PC-9 (cell line): ENCODE data around the gene BTRC. TPM values are rescaled to one million over a fixed set of nuclear protein-coding genes. Genes with fewer than 3 reads are reported as not detected.
"Not testable (repeated sequence)": the region's sequence is repeated elsewhere in the genome, so short reads cannot be mapped to it uniquely, and the experiment has no call there.

Source experiments
- BruUV-seq: library from RNA; stranded (reverse); fragments of 400-500 nt; replicated peaks from 2 replicates; lab custom pipeline; 2021; lab: Mats Ljungman, UMichigan
- CTCF ChIA-PET: fragments of 300-600 bp; sonication (Branson Sonifier 250); formaldehyde crosslinking; loops from one replicate; lab custom pipeline; 2022; ENCODE audit warnings: antibody characterized with exemption; lab: Charles Lee
- POLR2A ChIA-PET: fragments of 300-600 bp; sonication (Branson Sonifier 250); formaldehyde crosslinking; loops from one replicate; lab custom pipeline; 2022; ENCODE audit warnings: antibody characterized with exemption; ENCODE audit not compliant: unreplicated experiment; lab: Charles Lee
- DNase-seq, 2 experiments: peaks; one replicate each; pipeline versions ENCODE4 v3.0.0 to v3.0.0-alpha.2; 2015 to 2022; ENCODE audit warnings: mixed read lengths in 1 of 2
- H2AFZ ChIP-seq: fragments of 200-600 bp; sonication (generic); 2 replicates; pipeline ENCODE4 v1.8.1; 2017; ENCODE audit warnings: antibody characterized with exemption
- H3F3A ChIP-seq: fragments of 200-600 bp; sonication (generic); 2 replicates; pipeline ENCODE4 v1.8.1; 2017; ENCODE audit warnings: antibody characterized with exemption, mild to moderate bottlenecking, low read depth; ENCODE audit not compliant: insufficient read depth
- H3K27ac ChIP-seq: fragments of 200-600 bp; sonication (generic); 2 replicates; pipeline ENCODE4 v1.6.1; 2016; ENCODE audit warnings: mixed run types
- H3K27me3 ChIP-seq: fragments of 200-600 bp; sonication (generic); 2 replicates; pipeline ENCODE4 v1.6.1; 2016; ENCODE audit warnings: low read depth, mixed run types; ENCODE audit not compliant: insufficient read depth
- H3K36me3 ChIP-seq: fragments of 200-600 bp; sonication (generic); 2 replicates; pipeline ENCODE4 v1.6.1; 2016; ENCODE audit warnings: low read depth, mixed run types
- H3K4me1 ChIP-seq: fragments of 200-600 bp; sonication (generic); replicated peaks from 2 replicates; pipeline ENCODE4 v1.6.1; 2016; ENCODE audit warnings: mixed run types; ENCODE audit not compliant: insufficient read depth
- H3K4me2 ChIP-seq: fragments of 200-600 bp; sonication (generic); 2 replicates; pipeline ENCODE4 v1.6.1; 2017; ENCODE audit warnings: mixed run types
- H3K4me3 ChIP-seq: fragments of 200-600 bp; sonication (generic); 2 replicates; pipeline ENCODE4 v1.6.1; 2016; ENCODE audit warnings: mixed run types
- H3K79me2 ChIP-seq: fragments of 200-600 bp; sonication (generic); 2 replicates; pipeline ENCODE4 v1.6.1; 2017; ENCODE audit warnings: low read depth, mixed run types
- H3K9me2 ChIP-seq: fragments of 200-600 bp; sonication (generic); 2 replicates; pipeline ENCODE4 v1.8.1; 2017; ENCODE audit warnings: mild to moderate bottlenecking; ENCODE audit not compliant: insufficient read depth
- H3K9me3 ChIP-seq: fragments of 200-600 bp; sonication (generic); 2 replicates; pipeline ENCODE4 v1.8.1; 2016; ENCODE audit warnings: low read depth; ENCODE audit not compliant: insufficient read depth
- H4K20me1 ChIP-seq: fragments of 200-600 bp; sonication (generic); 2 replicates; pipeline ENCODE4 v1.8.1; 2017; ENCODE audit not compliant: insufficient read depth
- EZH2 ChIP-seq: fragments of 200-600 bp; sonication (generic); IDR thresholded peaks from 2 replicates; pipeline ENCODE4 v1.8.0; 2017; ENCODE audit warnings: antibody characterized with exemption, low read depth
- intact Hi-C: fragments of 100-400 bp; cut with micrococcal nuclease; formaldehyde crosslinking; loops from one replicate; pipeline ENCODE4 v1.10.0; 2022; ENCODE audit not compliant: unreplicated experiment
- total RNA-seq: library from RNA; stranded (reverse); gene quantifications from 2 replicates; pipeline ENCODE4 v1.2.3, GENCODE V29; 2021
- TF ChIP-seq, protein P1 (sequence below): fragments of 200-600 bp; sonication (generic); conservative IDR thresholded peaks from 2 replicates; pipeline ENCODE4 v1.6.1; 2017; ENCODE audit warnings: mixed run types, antibody characterized with exemption, mild to moderate bottlenecking, moderate library complexity

Gene BTRC
- total RNA-seq, 1 experiment from 2014 or later = 15.6 TPM

DNA sequence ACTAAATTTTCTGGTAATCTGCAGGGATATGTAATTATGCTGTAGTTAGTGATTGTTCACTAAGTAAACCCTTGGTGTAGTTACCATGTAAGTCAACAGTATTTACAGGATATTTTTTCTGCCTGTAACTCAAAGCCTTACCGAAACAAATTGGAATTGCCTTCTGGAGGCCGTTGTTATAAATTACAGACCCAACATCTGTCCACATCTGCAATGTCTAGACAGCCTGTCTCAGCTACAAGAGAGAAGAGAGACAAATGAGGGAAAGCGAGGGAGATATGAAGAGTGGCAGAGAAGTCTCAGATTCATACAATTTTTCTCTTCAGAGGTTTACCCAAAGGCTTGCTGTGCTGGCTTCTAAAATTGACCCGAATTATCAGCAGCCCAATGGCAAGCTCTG, 23.7 kb upstream of the BTRC start:
- no TSS peak for BruUV-seq
- Histone ChIP-seq H3K4me2 (no peak overlapping the region), H3K9me2 (no peaks in the 10 kb centered on the region), H3K27me3 (peaks cover 15% of the 10 kb centered on the region; the same call in 1 of the 2 replicates), H3F3A (no peaks in the 10 kb centered on the region), H4K20me1 (no peaks in the 10 kb centered on the region), H3K36me3 (no peaks in the 10 kb centered on the region), H2AFZ (no peak overlapping the region), H3K79me2 (no peaks in the 10 kb centered on the region), H3K9me3 (no peaks in the 10 kb centered on the region), H3K4me3 (no peak overlapping the region), H3K4me1 (no peaks in the 10 kb centered on the region), H3K27ac (no peak overlapping the region)
- no peak for TF ChIP-seq EZH2
- TF ChIP-seq, protein P1, sequence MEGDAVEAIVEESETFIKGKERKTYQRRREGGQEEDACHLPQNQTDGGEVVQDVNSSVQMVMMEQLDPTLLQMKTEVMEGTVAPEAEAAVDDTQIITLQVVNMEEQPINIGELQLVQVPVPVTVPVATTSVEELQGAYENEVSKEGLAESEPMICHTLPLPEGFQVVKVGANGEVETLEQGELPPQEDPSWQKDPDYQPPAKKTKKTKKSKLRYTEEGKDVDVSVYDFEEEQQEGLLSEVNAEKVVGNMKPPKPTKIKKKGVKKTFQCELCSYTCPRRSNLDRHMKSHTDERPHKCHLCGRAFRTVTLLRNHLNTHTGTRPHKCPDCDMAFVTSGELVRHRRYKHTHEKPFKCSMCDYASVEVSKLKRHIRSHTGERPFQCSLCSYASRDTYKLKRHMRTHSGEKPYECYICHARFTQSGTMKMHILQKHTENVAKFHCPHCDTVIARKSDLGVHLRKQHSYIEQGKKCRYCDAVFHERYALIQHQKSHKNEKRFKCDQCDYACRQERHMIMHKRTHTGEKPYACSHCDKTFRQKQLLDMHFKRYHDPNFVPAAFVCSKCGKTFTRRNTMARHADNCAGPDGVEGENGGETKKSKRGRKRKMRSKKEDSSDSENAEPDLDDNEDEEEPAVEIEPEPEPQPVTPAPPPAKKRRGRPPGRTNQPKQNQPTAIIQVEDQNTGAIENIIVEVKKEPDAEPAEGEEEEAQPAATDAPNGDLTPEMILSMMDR = no peak
- POLR2A ChIA-PET = interaction anchor here (0.9 kb wide), 1 partner anchor 122 kb away, joined by 3 read pairs; no protein-coding TSS in a partner anchor
- CTCF ChIA-PET = no interaction called here
- no peak for DNase-seq
- intact Hi-C loops = no loop called here

DNA sequence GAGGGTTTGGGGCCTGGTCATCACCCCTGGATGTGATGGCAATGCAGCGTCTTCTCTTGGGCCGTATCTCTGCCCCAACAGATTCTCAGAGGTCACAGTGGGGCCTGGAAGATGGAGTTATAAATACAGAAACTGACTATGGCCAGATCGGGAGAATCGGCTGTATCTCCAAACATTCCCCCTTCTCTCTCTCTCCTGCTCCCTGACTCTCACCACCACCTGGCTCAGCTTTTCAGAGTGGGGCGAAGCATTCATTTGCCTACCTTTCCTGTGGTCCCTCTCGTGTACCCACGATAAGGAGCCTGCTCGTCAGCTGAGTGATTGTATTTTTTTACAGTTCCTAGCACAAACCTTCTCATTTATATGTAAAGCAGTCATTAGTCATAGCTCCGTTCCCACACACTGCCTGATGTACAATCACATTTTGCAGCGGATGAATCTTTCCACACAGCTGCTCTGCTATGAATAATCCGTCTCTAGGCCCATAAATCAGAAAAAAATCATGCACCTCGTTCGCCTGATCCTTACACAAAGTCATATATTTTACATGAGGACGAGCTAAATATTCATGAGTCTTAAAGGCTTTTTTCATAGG, 23.2 kb upstream of the BTRC start:
- Histone ChIP-seq H3K9me2 (no peaks in the 10 kb centered on the region), H2AFZ (no peak overlapping the region), H3K36me3 (no peaks in the 10 kb centered on the region), H4K20me1 (no peaks in the 10 kb centered on the region), H3K27me3 (peaks cover 10% of the 10 kb centered on the region; the same call in 1 of the 2 replicates), H3F3A (no peaks in the 10 kb centered on the region), H3K79me2 (no peaks in the 10 kb centered on the region), H3K4me1 (no peaks in the 10 kb centered on the region), H3K27ac (no peak overlapping the region), H3K4me3 (no peak overlapping the region), H3K4me2 (no peak overlapping the region), H3K9me3 (no peaks in the 10 kb centered on the region)
- intact Hi-C loops = no loop called here
- CTCF ChIA-PET = interaction anchor here (0.7 kb wide), 1 partner anchor 219 kb away, joined by 5 read pairs; no protein-coding TSS in a partner anchor
- TF ChIP-seq EZH2 = no peak
- TF ChIP-seq, protein P1 = no peak
- no TSS peak for BruUV-seq
- no peak for DNase-seq
- POLR2A ChIA-PET = no interaction called here

DNA sequence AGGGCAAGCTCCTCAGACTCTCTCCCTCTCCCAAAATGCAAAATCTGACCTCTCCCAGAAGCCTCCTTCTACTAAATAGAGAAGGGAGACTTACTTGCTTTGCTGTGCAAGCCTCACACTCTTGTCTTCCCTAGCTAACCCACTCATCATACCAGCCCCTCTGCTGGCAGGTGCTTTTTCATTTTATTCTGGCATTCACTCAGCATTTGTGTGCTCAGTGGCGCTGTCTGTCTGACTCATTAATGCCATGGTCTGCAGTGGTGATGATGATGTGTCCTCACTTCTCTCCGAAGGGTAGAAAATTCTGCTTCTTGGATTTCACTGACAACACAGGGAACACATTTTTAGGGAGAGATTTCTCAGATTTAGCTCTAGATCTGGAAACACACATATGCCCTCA, 22.0 kb upstream of the BTRC start:
- peaks cover 8% of the 10 kb centered on the region; the same call in 1 of the 2 replicates for H3K27me3 ChIP-seq
- ChIA-PET POLR2A (no interaction called here), CTCF (interaction anchor here (0.6 kb wide), 1 partner anchor 525 kb away, joined by 3 read pairs; no protein-coding TSS in a partner anchor)
- no peak for TF ChIP-seq EZH2
- TF ChIP-seq, protein P1 = no peak
- no peaks in the 10 kb centered on the region for H3K9me2 ChIP-seq
- no peak overlapping the region for H3K27ac ChIP-seq
- no peaks in the 10 kb centered on the region for H3K79me2 ChIP-seq
- no peaks in the 10 kb centered on the region for H4K20me1 ChIP-seq
- H3K36me3 ChIP-seq = no peaks in the 10 kb centered on the region
- no TSS peak for BruUV-seq
- intact Hi-C loops = no loop called here
- no peaks in the 10 kb centered on the region for H3K9me3 ChIP-seq
- H3K4me2 ChIP-seq = no peak overlapping the region
- H3K4me3 ChIP-seq = no peak overlapping the region
- no peak overlapping the region for H2AFZ ChIP-seq
- H3F3A ChIP-seq = no peaks in the 10 kb centered on the region
- H3K4me1 ChIP-seq = no peaks in the 10 kb centered on the region
- DNase-seq = no peak

GRCh38 chr10:101334259-101334658, 19.7 kb upstream of the BTRC start:
- H3K4me3 ChIP-seq, H3K4me1 ChIP-seq, H3K79me2 ChIP-seq, H4K20me1 ChIP-seq, BruUV-seq, POLR2A ChIA-PET, DNase-seq, H3K4me2 ChIP-seq, CTCF ChIA-PET, H2AFZ ChIP-seq, H3K9me3 ChIP-seq, intact Hi-C loops, H3K9me2 ChIP-seq, H3K36me3 ChIP-seq, H3K27me3 ChIP-seq, H3F3A ChIP-seq, H3K27ac ChIP-seq: not testable (repeated sequence)
